Ectodermal cell (in vitro differentiated cells): ENCODE measurements around the gene CIB4.

Experiments used
- H3K27ac ChIP-seq: 2 replicates; pipeline ENCODE4 v1.7.0; 2013; ENCODE audit warnings: mild to moderate bottlenecking, low read depth, low read length; ENCODE audit not compliant: insufficient read depth, poor library complexity, severe bottlenecking
- H3K27me3 ChIP-seq: 2 replicates; pipeline ENCODE4 v1.7.0; 2013; ENCODE audit warnings: mild to moderate bottlenecking, low read length; ENCODE audit not compliant: insufficient read depth, control insufficient read depth, poor library complexity, severe bottlenecking
- H3K36me3 ChIP-seq: one replicate; pipeline ENCODE4 v1.7.0; 2013; ENCODE audit warnings: low read length; ENCODE audit not compliant: control insufficient read depth, insufficient read depth
- H3K4me1 ChIP-seq: one replicate; pipeline ENCODE4 v1.7.0; 2013; ENCODE audit warnings: low read length; ENCODE audit not compliant: control insufficient read depth, insufficient read depth
- H3K4me3 ChIP-seq: 2 replicates; pipeline ENCODE4 v1.7.0; 2013; ENCODE audit warnings: low read depth, low read length, control low read depth; ENCODE audit not compliant: insufficient read depth
- H3K9me3 ChIP-seq: 2 replicates; pipeline ENCODE4 v1.7.0; 2013; ENCODE audit warnings: mild to moderate bottlenecking, low read length, moderate library complexity; ENCODE audit not compliant: control insufficient read depth
- WGBS, 2 experiments: methylation state at CpG; one replicate each; pipeline ENCODE4 v1.1.7; 2013; ENCODE audit warnings: missing lambda C conversion rate in 2 of 2; 5-methylcytosine and 5-hydroxymethylcytosine counted together

CIB4 gene

DNA sequence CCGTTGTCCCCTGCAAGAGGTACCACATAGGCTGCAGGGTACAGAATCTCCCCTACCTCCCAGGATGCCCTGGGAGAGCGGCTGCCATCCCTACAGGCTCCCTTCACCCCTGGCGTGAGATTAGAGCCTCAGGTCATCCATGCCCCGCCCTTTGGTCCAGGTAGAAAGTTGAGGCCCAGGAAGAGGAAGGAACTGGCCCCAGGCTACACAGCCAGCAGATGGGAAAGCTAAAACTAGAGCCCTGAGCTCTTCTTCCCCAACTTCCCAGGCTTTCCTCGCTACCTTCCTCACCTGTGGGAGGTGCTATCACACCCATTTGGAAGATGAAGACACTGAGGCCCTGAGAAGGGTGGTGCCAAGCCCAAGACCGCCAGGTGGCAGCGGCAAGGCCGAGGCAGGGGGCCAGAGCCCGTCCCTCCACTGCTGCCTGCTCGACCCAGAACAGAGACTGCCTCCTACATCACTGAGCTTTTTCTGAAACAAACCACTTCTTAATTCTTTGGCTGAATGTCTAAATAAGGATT is 25.8 kb downstream of the CIB4 start:
- WGBS, 2 experiments, result 77 to 80% methylated on average over 10 of the region's 10 CpGs
- no peak overlapping the region for H3K4me3 ChIP-seq
- H3K4me1 ChIP-seq, result peaks cover 47% of the 10 kb centered on the region
- no peaks in the 10 kb centered on the region for H3K9me3 ChIP-seq
- peaks cover 23% of the 10 kb centered on the region for H3K27me3 ChIP-seq
- H3K27ac ChIP-seq, result no peak overlapping the region
- no peaks in the 10 kb centered on the region for H3K36me3 ChIP-seq

DNA sequence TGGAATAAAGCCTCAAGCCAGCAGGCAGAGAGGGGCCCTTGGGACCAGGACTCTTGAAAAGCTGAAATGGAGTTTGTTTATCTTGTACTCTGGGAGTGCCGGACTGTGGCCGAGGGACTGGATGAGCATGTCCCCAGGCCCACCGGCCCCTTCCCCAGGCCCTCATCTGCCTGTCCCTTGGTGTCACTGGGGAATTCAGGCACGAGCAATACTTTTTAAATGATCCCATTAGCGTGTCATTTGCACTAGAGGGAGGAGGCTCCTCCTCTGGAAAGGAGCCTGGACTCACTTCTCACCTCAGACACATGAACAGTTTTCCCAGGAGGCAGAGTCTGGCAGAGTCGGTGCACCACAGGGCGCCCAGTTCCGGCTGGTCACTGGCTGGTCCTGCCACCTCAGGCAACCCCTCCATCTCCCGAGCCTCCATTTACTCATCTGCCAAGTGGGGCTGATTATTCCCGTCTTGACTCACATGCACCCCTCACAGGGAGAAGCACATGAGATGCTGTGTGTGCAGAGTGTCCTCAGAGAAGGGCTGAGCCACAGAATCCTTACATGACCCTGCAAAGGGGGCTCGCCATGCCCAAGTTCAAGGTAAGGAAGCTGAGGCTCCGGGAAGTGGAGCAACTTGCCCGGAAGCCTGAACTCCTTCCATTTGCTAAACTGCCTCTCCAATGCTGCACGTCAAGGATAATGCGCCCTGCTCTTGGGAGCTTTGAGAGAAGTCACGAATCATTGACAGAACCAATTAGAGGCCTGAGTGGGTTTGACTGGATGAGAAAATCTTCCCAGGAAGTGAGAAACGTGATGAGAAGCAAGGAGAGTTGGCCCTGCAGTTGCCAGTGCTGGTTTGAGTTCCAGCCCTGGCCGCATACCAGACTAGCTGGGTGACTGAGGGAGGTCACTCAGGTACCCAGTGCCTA is 26.7 kb downstream of the CIB4 start:
- peaks cover 14% of the 10 kb centered on the region for H3K27me3 ChIP-seq
- H3K4me1 ChIP-seq, result peaks cover 51% of the 10 kb centered on the region
- no peaks in the 10 kb centered on the region for H3K9me3 ChIP-seq
- 88 to 90% methylated on average over 18 of the region's 18 CpGs for WGBS, 2 experiments
- H3K4me3 ChIP-seq, result no peak overlapping the region
- H3K36me3 ChIP-seq, result no peaks in the 10 kb centered on the region
- H3K27ac ChIP-seq, result no peak overlapping the region

DNA sequence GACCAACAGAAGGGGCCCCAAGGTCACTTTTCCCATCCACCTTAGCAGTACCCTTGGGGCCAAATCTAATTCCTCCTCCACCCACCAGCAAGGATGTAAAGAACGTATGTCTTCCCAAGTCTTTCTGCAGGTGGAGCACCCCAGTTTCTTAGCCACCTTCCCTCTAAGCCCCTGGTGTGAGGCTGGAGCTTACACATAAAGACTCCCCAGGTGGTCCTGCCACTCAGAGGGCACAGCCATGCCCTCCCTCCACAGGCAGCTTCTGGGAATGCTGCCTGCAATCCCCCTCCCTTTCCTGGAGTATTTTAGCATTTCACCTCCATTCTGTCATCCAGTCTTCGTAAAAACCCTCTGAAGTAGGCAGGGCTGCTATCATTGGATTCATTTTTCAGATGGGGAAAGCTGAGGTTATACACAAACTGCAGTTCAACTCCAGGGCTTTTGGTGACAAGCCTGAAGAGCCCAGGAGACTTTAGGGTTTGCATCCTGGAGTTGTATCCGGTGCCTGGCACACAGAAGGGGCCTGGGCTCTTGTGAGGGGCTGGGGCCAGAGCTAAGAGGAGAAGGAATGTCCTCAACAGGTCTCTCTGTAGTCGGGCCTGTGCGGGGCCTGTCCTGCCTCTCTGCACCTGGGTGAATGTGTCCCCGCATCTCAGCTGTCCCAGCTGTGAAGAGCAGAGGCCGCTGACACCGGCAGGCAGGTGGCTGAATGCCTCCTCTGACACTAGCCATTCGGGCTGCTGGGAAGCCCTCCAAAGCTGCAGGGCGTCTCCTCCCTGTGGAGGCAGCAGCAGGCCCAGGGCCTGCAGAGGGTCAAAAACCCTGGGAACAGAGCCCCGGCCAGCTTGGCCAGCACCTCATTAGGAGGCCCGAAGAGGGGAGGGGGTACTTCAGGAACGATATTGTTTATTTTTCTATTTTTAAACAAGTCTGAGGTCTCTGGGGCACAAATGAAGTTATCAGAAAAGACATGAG is 27.6 kb downstream of the CIB4 start:
- H3K36me3 ChIP-seq, result no peaks in the 10 kb centered on the region
- H3K27me3 ChIP-seq, result peaks cover 4% of the 10 kb centered on the region
- H3K9me3 ChIP-seq, result no peaks in the 10 kb centered on the region
- H3K27ac ChIP-seq, result no peak overlapping the region
- H3K4me1 ChIP-seq, result peaks cover 54% of the 10 kb centered on the region
- 41 to 47% methylated on average over 13 of the region's 13 CpGs for WGBS, 2 experiments
- H3K4me3 ChIP-seq, result no peak overlapping the region

GRCh38 chr2:26612522-26613240 is 28.5 kb downstream of the CIB4 start:
- no peaks in the 10 kb centered on the region for H3K9me3 ChIP-seq
- no peak overlapping the region for H3K4me3 ChIP-seq
- no peaks in the 10 kb centered on the region for H3K27me3 ChIP-seq
- H3K4me1 ChIP-seq, result peaks cover 52% of the 10 kb centered on the region
- no peaks in the 10 kb centered on the region for H3K36me3 ChIP-seq
- WGBS, 2 experiments, result 58 to 63% methylated on average over 8 of the region's 8 CpGs
- no peak overlapping the region for H3K27ac ChIP-seq

DNA sequence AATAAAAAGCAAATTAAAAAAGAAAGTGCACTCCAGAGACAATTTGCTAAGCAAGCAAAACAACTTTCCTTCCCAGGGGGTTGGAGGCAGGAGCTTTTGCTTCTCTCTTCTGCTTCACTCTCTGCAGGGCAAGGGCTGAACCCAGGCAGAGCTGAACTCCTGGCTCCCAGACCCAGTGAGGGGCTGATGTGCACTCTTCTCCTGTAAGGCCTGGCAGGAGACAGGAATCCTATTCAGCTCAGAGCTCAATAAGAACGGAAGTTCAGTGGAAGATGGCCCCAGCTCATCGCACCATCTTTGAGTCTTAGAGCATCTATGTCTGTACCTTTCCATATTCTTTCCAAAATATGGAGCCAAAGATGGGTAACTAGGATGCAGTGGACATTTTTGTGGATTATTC is 29.1 kb downstream of the CIB4 start:
- Histone ChIP-seq H3K36me3 (no peaks in the 10 kb centered on the region), H3K27me3 (no peaks in the 10 kb centered on the region), H3K4me1 (peaks cover 47% of the 10 kb centered on the region), H3K4me3 (no peak overlapping the region), H3K9me3 (no peaks in the 10 kb centered on the region), H3K27ac (no peak overlapping the region)
- WGBS, 2 experiments, result 62 to 74% methylated on average over 2 of the region's 2 CpGs

- H3K4me1 ChIP-seq, result peaks cover 42% of the 10 kb centered on the region
- no peak overlapping the region for H3K27ac ChIP-seq
- no peaks in the 10 kb centered on the region for H3K36me3 ChIP-seq
- 74 to 80% methylated on average over 6 of the region's 7 CpGs for WGBS, 2 experiments
- no peak overlapping the region for H3K4me3 ChIP-seq
- H3K9me3 ChIP-seq, result no peaks in the 10 kb centered on the region
- no peaks in the 10 kb centered on the region for H3K27me3 ChIP-seq
Observed at GRCh38 chr2:26610504-26611335, 30.4 kb downstream of the CIB4 start.

DNA sequence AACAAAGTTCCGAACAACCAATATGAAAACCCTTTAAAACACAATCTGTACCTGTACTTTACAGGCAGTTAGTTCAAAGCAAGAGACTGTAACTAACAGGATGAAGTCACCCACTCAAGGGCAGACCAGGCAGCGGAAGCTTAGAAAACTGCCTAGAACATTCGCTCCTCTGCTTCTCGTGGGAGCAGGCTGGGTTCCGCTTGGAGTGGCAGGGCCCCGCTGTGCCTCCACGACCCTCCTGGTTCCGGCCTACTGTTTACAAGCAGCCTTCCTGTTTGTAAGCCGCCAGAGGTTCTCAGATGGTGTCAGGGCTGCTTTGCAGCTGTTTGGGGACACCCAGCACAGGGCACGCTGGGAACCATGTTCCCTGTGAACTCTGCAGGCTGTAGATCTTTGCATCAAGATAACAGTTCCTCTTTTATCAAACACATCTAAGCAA is 31.3 kb downstream of the CIB4 start:
- Histone ChIP-seq H3K36me3 (no peaks in the 10 kb centered on the region), H3K27ac (no peak overlapping the region), H3K4me1 (peaks cover 42% of the 10 kb centered on the region), H3K4me3 (no peak overlapping the region), H3K9me3 (no peaks in the 10 kb centered on the region), H3K27me3 (no peaks in the 10 kb centered on the region)
- WGBS, 2 experiments, result 68 to 73% methylated on average over 10 of the region's 10 CpGs

DNA sequence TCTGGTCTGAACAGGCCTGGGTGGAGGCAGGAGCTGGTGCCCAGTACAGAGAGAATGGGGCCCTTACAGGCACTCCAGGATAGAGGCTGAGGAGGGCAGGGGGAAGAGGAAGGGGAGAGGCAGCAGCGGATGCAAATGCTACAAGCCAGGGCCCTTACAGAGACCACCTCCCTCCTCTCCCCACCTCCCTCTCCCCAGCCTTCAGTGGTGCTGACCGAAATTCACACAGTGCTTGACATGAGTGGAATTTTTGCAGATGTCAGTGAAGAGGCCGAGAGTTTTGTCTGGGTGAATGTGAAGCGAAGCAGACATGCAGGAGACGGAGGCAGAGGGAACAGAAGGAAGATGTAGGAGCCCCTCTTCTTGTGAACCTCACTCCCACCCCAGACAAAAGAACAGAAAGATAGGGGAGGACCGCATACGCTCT is 31.9 kb downstream of the CIB4 start:
- Histone ChIP-seq H3K36me3 (no peaks in the 10 kb centered on the region), H3K4me1 (peaks cover 42% of the 10 kb centered on the region), H3K4me3 (no peak overlapping the region), H3K27me3 (no peaks in the 10 kb centered on the region), H3K27ac (no peak overlapping the region), H3K9me3 (no peaks in the 10 kb centered on the region)
- WGBS, 2 experiments, result 55 to 62% methylated on average over 7 of the region's 7 CpGs

DNA sequence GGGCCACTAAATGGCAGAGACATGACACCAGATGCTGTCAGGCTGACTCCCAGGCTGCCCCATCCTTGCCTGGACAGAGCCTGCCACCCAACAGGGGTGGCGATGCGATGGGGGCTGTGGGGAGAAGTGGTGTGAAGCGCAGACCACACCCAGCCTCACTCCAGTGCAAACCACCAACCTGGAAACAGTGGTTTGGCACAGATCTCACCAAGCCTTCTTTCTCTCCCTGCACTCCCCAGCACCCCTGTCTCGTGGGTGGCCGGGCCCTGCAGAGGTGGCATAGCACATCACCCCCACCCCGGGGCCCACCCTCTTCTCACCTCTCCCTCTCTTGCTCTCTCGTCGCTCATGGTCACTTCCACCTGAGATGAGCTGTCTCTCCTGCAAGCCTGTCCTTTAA is 32.6 kb downstream of the CIB4 start:
- WGBS, 2 experiments, result 92% methylated on average over 8 of the region's 8 CpGs
- no peaks in the 10 kb centered on the region for H3K27me3 ChIP-seq
- no peak overlapping the region for H3K4me3 ChIP-seq
- no peaks in the 10 kb centered on the region for H3K9me3 ChIP-seq
- H3K27ac ChIP-seq, result no peak overlapping the region
- H3K4me1 ChIP-seq, result peaks cover 37% of the 10 kb centered on the region
- no peaks in the 10 kb centered on the region for H3K36me3 ChIP-seq
